Body of pancreas (tissue), 4 donors: Measurements from ENCODE around the gene TUBG2. TPM values are rescaled to one million over a fixed set of nuclear protein-coding genes. Genes with fewer than 3 reads are reported as not detected.

ENCODE experiments used
- ATAC-seq: fragments of 150-250 bp; one replicate; pipeline ENCODE4 v1.9.1; 2016
- DNase-seq, 4 donors: peaks; one replicate each; pipeline ENCODE4 v3.0.0-alpha.2; 2019
- H3K27ac ChIP-seq, 4 donors: fragments of 200-600 bp; sonication (generic); 1 replicate in 3 of 4; 2 replicates in 1 of 4; pipeline versions ENCODE4 v1.5.1 to v1.6.1; 2016 to 2019; ENCODE audit warnings: mild to moderate bottlenecking in 1 of 4, mixed read lengths in 1 of 4, moderate library complexity in 1 of 4
- H3K27me3 ChIP-seq, 2 donors: fragments of 200-600 bp; sonication (generic); one replicate each; pipeline ENCODE4 v1.6.0; 2016; ENCODE audit warnings: mild to moderate bottlenecking in 1 of 2
- H3K36me3 ChIP-seq, 2 donors: fragments of 200-600 bp; sonication (generic); replicated peaks in 1 of 2; 2 replicates each; pipeline ENCODE4 v1.5.1; 2016; ENCODE audit warnings: low read depth in 2 of 2; ENCODE audit not compliant: insufficient read depth in 1 of 2
- H3K4me1 ChIP-seq: fragments of 200-600 bp; sonication (generic); one replicate; pipeline ENCODE4 v1.6.0; 2016
- H3K4me3 ChIP-seq, 2 donors: fragments of 200-600 bp; sonication (generic); 1 replicate in 1 of 2; 2 replicates in 1 of 2; pipeline ENCODE4 v1.5.1; 2016 to 2019
- H3K9me3 ChIP-seq, 3 donors: fragments of 200-600 bp; sonication (generic); 1 replicate in 2 of 3; 2 replicates in 1 of 3; pipeline ENCODE4 v1.5.1; 2016
- POLR2A ChIP-seq, 3 donors: fragments of 450-650 bp; IDR thresholded peaks; one replicate each; pipeline ENCODE4 v1.6.1; 2016; ENCODE audit warnings: antibody characterized with exemption in 3 of 3, mild to moderate bottlenecking in 2 of 3
- WGBS, 2 donors: methylation state at CpG; one replicate each; pipeline ENCODE4 v1.1.5; 2017; 5-methylcytosine and 5-hydroxymethylcytosine counted together
- intact Hi-C: fragments of 100-400 bp; cut with DNase I; formaldehyde crosslinking; loops from one replicate; pipeline ENCODE4 v1.15.1; 2023
- total RNA-seq, 2 donors: library from RNA; depleted of rRNA; stranded (reverse); fragments of >200 nt; gene quantifications; one replicate each; pipeline ENCODE4 v1.1.0, GENCODE V29; 2016
- TF ChIP-seq, protein P1 (sequence below), 7 experiments: fragments of 450-650 bp in 4 of 7; fragments of 200-600 bp in 3 of 7; sonication (generic) in 3 of 7; IDR thresholded peaks; one replicate each; pipeline ENCODE4 v1.5.1; 2016 to 2019; ENCODE audit warnings: antibody characterized with exemption in 7 of 7

Gene TUBG2
- total RNA-seq, 2 donors from 2014 or later = 64.1 to 80.4 TPM

DNA sequence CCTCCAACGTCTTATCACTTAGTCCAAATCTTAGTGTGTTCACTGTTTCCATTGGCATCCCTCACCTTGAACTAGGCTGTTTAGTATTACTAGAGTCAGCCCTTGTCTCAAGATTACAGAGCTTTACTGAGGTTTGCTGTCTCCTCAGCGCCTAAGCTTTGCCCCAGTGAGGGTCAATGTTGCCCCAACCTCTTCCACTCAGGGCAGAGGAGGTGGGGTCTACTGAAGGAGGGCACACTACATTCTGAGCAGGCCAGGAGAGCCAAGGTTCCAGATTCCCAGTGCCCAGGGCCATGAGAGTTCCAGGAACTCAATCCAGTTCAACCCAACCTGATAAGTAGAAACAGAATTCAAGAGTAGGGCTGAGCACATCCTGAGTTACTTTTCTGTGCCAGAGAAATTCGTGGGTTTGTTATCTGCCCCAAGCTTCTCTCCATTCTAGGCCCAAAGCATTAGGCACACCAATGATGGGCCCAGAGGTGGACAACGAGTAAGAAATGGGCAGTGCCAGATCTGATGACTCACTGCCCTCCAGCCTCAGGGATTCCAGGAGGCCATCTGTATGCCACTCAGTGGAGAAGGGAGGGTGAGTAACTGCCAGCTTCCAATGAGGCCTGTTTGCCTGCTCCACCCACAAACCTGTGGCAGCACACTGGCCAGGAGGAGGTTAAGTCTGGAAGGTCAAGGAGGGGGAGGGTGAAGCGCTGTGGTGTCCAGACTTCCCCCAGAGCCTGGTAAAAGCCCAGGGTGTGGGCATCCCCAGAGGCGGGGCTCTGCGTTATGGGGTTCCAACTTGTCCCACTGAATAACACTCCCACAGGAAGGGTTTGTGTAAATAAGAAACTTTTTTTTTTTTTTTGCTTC, 8.2 kb downstream of the TUBG2 start:
- intact Hi-C loops = no loop called here
- DNase-seq = peak; percentile 52 to 88 (median 70)
- peak overlapping the region; percentile 50 to 72 (median 68) for H3K27ac ChIP-seq
- H3K36me3 ChIP-seq = peaks cover 7 to 16% of the 10 kb centered on the region in 2 donors
- H3K27me3 ChIP-seq = no peaks in the 10 kb centered on the region
- no peak overlapping the region for H3K4me3 ChIP-seq
- peak; percentile 67 for ATAC-seq
- H3K4me1 ChIP-seq = peaks cover 59% of the 10 kb centered on the region
- 39 to 42% methylated on average over 6 to 7 of the region's 7 CpGs for WGBS, 2 donors
- no peaks in the 10 kb centered on the region for H3K9me3 ChIP-seq
- TF ChIP-seq, protein P1, sequence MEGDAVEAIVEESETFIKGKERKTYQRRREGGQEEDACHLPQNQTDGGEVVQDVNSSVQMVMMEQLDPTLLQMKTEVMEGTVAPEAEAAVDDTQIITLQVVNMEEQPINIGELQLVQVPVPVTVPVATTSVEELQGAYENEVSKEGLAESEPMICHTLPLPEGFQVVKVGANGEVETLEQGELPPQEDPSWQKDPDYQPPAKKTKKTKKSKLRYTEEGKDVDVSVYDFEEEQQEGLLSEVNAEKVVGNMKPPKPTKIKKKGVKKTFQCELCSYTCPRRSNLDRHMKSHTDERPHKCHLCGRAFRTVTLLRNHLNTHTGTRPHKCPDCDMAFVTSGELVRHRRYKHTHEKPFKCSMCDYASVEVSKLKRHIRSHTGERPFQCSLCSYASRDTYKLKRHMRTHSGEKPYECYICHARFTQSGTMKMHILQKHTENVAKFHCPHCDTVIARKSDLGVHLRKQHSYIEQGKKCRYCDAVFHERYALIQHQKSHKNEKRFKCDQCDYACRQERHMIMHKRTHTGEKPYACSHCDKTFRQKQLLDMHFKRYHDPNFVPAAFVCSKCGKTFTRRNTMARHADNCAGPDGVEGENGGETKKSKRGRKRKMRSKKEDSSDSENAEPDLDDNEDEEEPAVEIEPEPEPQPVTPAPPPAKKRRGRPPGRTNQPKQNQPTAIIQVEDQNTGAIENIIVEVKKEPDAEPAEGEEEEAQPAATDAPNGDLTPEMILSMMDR (IDR thresholded peaks at IDR 0.05) = no peak
- TF ChIP-seq POLR2A (IDR thresholded peaks at IDR 0.05) = peak in 1 of 3 donors; percentile 13

GRCh38 chr17:42669705-42669976, 10.6 kb downstream of the TUBG2 start:
- Histone ChIP-seq H3K36me3 (peaks cover 7 to 16% of the 10 kb centered on the region in 2 donors), H3K4me1 (peaks cover 71% of the 10 kb centered on the region), H3K27me3 (no peaks in the 10 kb centered on the region), H3K27ac (peak overlapping the region in 3 of 4 donors; percentile 4 to 72 (median 61)), H3K9me3 (no peaks in the 10 kb centered on the region), H3K4me3 (no peak overlapping the region)
- intact Hi-C loops = no loop called here
- 83 to 98% methylated on average over 8 to 12 of the region's 12 CpGs for WGBS, 2 donors
- DNase-seq = no peak
- no peak for ATAC-seq
- TF ChIP-seq, protein P1 (IDR thresholded peaks at IDR 0.05) = no peak
- peak in 1 of 3 donors; percentile 1 for TF ChIP-seq POLR2A (IDR thresholded peaks at IDR 0.05)

DNA sequence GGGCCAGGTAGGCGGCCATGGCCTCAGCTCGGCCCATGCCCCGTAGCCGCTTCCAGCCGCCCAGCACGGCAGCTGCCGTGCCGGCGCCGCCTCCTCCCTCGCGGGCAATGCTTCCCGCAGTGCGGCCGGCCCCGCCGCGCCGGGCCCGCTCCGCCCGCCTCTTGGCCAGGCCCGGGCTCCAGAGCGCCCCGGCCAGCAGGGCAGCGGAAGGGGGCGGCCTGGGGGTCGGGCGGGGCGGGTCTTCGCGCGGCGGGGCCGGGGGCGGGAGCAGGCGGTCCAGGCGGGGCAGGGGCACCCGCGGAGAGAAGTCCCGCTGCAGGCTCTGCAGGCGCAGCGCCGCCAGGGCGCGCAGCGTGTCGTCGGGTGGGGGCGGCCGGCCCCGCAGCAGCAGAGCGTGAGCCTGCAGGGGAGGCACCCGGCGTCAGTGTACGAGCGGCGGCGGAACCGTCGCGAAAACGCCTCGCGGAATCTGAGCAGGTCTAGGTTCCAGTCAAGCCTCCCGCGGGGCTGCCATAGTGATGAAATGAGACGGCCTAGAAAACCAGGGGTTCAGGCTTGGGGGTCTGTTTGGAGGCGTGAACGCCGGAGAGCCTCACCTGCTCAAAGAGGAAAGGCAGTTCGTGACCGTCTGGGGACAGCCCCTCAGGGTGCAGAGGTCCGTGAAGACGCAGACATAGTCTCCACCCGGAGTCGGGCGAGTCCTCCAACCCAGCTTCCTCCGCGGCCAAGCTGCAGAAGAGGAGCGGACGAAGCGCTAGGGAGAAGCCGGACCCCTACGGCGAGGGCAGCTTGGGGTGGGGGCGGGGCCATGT, 11.1 kb downstream of the TUBG2 start:
- peaks cover 76% of the 10 kb centered on the region for H3K4me1 ChIP-seq
- peak overlapping the region in 1 of 4 donors; percentile 72 for H3K27ac ChIP-seq
- whole genome bisulfite sequencing, 2 donors = 79 to 92% methylated on average over 59 to 78 of the region's 87 CpGs
- peaks cover 7 to 16% of the 10 kb centered on the region in 2 donors for H3K36me3 ChIP-seq
- H3K27me3 ChIP-seq = no peaks in the 10 kb centered on the region
- intact Hi-C loops = loop anchor here (5.0 kb wide), 1 partner anchor 58 kb away; no protein-coding TSS in a partner anchor
- H3K9me3 ChIP-seq = no peaks in the 10 kb centered on the region
- no peak for DNase-seq
- no peak overlapping the region for H3K4me3 ChIP-seq
- no peak for ATAC-seq
- TF ChIP-seq, protein P1 (IDR thresholded peaks at IDR 0.05) = no peak
- peak in 1 of 3 donors; percentile 3 for TF ChIP-seq POLR2A (IDR thresholded peaks at IDR 0.05)

DNA sequence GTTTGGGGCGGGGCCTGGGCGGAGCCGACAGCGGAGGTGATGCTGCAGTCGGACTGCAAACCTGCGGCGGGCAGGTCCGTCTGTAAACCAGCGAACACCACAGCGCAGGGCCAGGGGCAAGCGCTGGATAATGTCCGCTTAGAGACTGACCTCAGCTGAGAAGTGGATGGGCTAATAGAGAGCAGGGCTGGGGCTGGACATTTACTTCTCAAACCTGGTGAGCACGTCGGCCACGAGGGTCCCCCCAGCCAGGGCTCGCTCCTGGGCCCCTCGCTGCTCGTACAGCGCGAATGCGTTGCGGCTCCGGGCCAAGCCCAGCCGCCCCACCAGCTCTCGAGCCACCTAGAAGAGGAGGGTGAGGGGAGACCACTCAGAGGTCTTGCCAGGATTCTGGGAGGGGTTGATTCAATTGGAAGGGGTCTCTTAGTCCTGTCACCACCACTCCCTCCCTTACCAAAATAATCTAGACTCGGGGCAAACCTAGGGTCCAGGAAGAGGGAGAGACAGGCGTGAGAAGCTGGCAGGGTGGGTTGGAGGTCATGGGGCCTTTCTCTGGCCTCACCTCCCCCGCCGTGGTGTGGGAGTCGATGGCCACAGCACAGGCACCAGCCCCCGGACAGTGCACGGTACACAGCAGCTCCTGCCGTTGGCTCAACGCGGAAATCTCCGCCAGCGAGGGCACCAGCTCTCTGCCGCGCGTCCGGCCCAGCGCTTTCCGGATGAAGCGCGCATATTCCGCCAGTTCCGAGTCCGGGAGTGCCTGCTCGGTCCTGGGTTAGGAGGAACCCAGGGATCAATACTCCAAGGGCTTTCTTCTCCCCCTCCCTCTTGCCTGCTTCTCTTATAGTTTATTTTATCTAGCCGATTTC, 11.9 kb downstream of the TUBG2 start:
- ATAC-seq (no peak), DNase-seq (no peak)
- Histone ChIP-seq H3K27me3 (no peaks in the 10 kb centered on the region), H3K27ac (no peak overlapping the region), H3K36me3 (peaks cover 7 to 16% of the 10 kb centered on the region in 2 donors), H3K4me3 (no peak overlapping the region), H3K9me3 (no peaks in the 10 kb centered on the region), H3K4me1 (peaks cover 80% of the 10 kb centered on the region)
- peak in 1 of 3 donors; percentile 18 for TF ChIP-seq POLR2A (IDR thresholded peaks at IDR 0.05)
- TF ChIP-seq, protein P1 (IDR thresholded peaks at IDR 0.05) = no peak
- 86 to 92% methylated on average over 32 to 50 of the region's 50 CpGs for WGBS, 2 donors
- intact Hi-C loops = loop anchor here (5.0 kb wide), 1 partner anchor 59 kb away; no protein-coding TSS in a partner anchor
